ENCODE measurements around the gene NKX2-1. TPM values are rescaled to one million over a fixed set of nuclear protein-coding genes. Genes with fewer than 3 reads are reported as not detected.

Gene NKX2-1
- total and polyA plus RNA-seq, 2 donors (not counting 3 experiments of a cell fraction or from before 2014, with no cell fraction given) = not detected

DNA sequence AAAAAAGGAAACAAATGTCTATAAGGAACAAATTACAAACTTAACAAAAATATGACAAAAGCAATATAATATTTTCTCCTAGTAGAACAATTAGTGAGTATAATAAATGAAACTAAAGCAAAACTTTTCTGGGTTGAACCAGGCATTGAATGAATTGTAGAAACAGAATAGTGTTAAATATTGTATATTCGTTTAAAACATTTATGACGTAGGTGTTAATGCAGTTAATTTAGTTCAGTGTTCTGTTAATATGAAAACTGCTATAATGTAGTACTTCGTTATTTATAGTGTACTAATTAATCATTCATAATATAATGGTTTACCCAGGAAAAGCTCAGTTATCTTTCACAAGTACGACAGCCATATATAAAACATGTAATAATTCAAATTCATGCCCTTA lies 23.7 kb downstream of the NKX2-1 start:
- no peak overlapping the region for H2AFZ ChIP-seq (ENCODE audit: low read depth, low read length)
- no peak overlapping the region for H3K4me2 ChIP-seq (ENCODE audit: insufficient read depth, low read length)
- H4K20me1 ChIP-seq (replicated peaks; ENCODE audit: control insufficient read depth, extremely low read depth, insufficient read depth, low read length) = no peaks in the 10 kb centered on the region
- no peak for TF ChIP-seq JUN (IDR thresholded peaks at IDR 0.05; ENCODE audit: borderline replicate concordance, insufficient read depth, insufficient read length, low read depth)
- TF ChIP-seq, protein P1, sequence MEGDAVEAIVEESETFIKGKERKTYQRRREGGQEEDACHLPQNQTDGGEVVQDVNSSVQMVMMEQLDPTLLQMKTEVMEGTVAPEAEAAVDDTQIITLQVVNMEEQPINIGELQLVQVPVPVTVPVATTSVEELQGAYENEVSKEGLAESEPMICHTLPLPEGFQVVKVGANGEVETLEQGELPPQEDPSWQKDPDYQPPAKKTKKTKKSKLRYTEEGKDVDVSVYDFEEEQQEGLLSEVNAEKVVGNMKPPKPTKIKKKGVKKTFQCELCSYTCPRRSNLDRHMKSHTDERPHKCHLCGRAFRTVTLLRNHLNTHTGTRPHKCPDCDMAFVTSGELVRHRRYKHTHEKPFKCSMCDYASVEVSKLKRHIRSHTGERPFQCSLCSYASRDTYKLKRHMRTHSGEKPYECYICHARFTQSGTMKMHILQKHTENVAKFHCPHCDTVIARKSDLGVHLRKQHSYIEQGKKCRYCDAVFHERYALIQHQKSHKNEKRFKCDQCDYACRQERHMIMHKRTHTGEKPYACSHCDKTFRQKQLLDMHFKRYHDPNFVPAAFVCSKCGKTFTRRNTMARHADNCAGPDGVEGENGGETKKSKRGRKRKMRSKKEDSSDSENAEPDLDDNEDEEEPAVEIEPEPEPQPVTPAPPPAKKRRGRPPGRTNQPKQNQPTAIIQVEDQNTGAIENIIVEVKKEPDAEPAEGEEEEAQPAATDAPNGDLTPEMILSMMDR (IDR thresholded peaks at IDR 0.05; ENCODE audit: extremely low read depth in 1 of 2, insufficient read depth in 1 of 2, low read depth in 1 of 2, low read length in 2 of 2) = no peak
- TF ChIP-seq FOS (IDR thresholded peaks at IDR 0.05; ENCODE audit: borderline replicate concordance, insufficient read depth, low read length) = no peak
- TF ChIP-seq, protein P2, sequence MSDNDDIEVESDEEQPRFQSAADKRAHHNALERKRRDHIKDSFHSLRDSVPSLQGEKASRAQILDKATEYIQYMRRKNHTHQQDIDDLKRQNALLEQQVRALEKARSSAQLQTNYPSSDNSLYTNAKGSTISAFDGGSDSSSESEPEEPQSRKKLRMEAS (IDR thresholded peaks at IDR 0.05; ENCODE audit: insufficient read depth, insufficient read length) = no peak
- TF ChIP-seq POLR2AphosphoS5 (IDR thresholded peaks at IDR 0.05; ENCODE audit: insufficient read depth, low read depth, low read length) = no peak
- TF ChIP-seq MYC (IDR thresholded peaks at IDR 0.05; ENCODE audit: low read depth, low read length) = no peak
- no peaks in the 10 kb centered on the region for H3K4me1 ChIP-seq (ENCODE audit: control insufficient read depth, extremely low read depth, insufficient read depth, low read length)
- H3K79me2 ChIP-seq (ENCODE audit: control insufficient read depth, insufficient read depth, low read length) = no peaks in the 10 kb centered on the region
- peaks cover 16 to 69% of the 10 kb centered on the region in 2 experiments for H3K27me3 ChIP-seq (ENCODE audit: control insufficient read depth in 2 of 2, insufficient read depth in 2 of 2, low read length in 2 of 2)
- intact Hi-C loops (cut with micrococcal nuclease) = no loop called here
- POLR2A ChIA-PET = no interaction called here
- no peak for FAIRE-seq
- dilution Hi-C loops (cut with MboI; ENCODE audit: extremely low pct_ligation_motif_present, low sequenced_read_pairs) = no loop called here
- BruUV-seq (replicated peaks) = no TSS peak
- CTCF ChIA-PET = no interaction called here
- H3K9me3 ChIP-seq (replicated peaks; ENCODE audit: control insufficient read depth, insufficient read depth, low read length) = no peaks in the 10 kb centered on the region
- H3K9ac ChIP-seq (replicated peaks; ENCODE audit: extremely low read depth, insufficient read depth, low read length) = no peak overlapping the region
- DNase-seq (ENCODE audit: low read depth, low spot score) = no peak
- H3K27ac ChIP-seq (ENCODE audit: insufficient read depth, low read depth, low read length) = no peak overlapping the region
- H3K9me1 ChIP-seq (replicated peaks; ENCODE audit: control insufficient read depth, extremely low read depth, insufficient read depth, low read length) = no peaks in the 10 kb centered on the region
- H3K4me3 ChIP-seq (replicated peaks in 1 of 3; ENCODE audit: insufficient read depth in 1 of 3, low read depth in 1 of 3, low read length in 3 of 3) = no peak overlapping the region
- H3K36me3 ChIP-seq (ENCODE audit: control insufficient read depth in 2 of 2, extremely low read depth in 1 of 2, insufficient read depth in 2 of 2, low read length in 2 of 2) = no peaks in the 10 kb centered on the region

DNA sequence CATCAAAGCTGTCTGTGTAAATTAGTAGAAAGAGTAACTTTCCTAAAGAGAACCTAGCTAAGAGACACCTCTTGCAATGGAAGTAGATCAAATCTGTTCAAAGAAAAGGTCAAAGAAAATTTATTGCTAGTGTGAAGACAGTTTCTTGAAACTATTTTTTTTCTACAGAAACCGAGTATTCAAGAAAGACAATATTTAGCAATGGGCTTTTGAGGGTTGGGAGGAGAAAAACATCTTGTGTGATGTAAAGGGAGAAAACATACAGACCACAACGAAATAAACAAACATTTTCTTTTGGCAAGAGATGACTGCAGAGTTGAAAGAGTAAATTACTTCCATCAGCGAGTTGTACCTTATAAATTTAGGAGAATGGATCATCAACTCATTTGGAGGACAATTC lies 24.4 kb downstream of the NKX2-1 start:
- CTCF ChIA-PET = no interaction called here
- no peak overlapping the region for H3K9ac ChIP-seq (replicated peaks; ENCODE audit: extremely low read depth, insufficient read depth, low read length)
- FAIRE-seq (no peak), DNase-seq (ENCODE audit: low read depth, low spot score) (no peak)
- no peaks in the 10 kb centered on the region for H3K79me2 ChIP-seq (ENCODE audit: control insufficient read depth, insufficient read depth, low read length)
- no peaks in the 10 kb centered on the region for H3K36me3 ChIP-seq (ENCODE audit: control insufficient read depth in 2 of 2, extremely low read depth in 1 of 2, insufficient read depth in 2 of 2, low read length in 2 of 2)
- no peak overlapping the region for H2AFZ ChIP-seq (ENCODE audit: low read depth, low read length)
- no peaks in the 10 kb centered on the region for H3K9me3 ChIP-seq (replicated peaks; ENCODE audit: control insufficient read depth, insufficient read depth, low read length)
- dilution Hi-C loops (cut with MboI; ENCODE audit: extremely low pct_ligation_motif_present, low sequenced_read_pairs) (no loop called here), intact Hi-C loops (cut with micrococcal nuclease) (no loop called here)
- no peak overlapping the region for H3K27ac ChIP-seq (ENCODE audit: insufficient read depth, low read depth, low read length)
- no TSS peak for BruUV-seq (replicated peaks)
- no peaks in the 10 kb centered on the region for H3K9me1 ChIP-seq (replicated peaks; ENCODE audit: control insufficient read depth, extremely low read depth, insufficient read depth, low read length)
- peaks cover 16 to 65% of the 10 kb centered on the region in 2 experiments for H3K27me3 ChIP-seq (ENCODE audit: control insufficient read depth in 2 of 2, insufficient read depth in 2 of 2, low read length in 2 of 2)
- no peak overlapping the region for H3K4me2 ChIP-seq (ENCODE audit: insufficient read depth, low read length)
- H3K4me3 ChIP-seq (replicated peaks in 1 of 3; ENCODE audit: insufficient read depth in 1 of 3, low read depth in 1 of 3, low read length in 3 of 3) = no peak overlapping the region
- no peaks in the 10 kb centered on the region for H4K20me1 ChIP-seq (replicated peaks; ENCODE audit: control insufficient read depth, extremely low read depth, insufficient read depth, low read length)
- TF ChIP-seq MYC (IDR thresholded peaks at IDR 0.05; ENCODE audit: low read depth, low read length) (no peak), FOS (IDR thresholded peaks at IDR 0.05; ENCODE audit: borderline replicate concordance, insufficient read depth, low read length) (no peak), JUN (IDR thresholded peaks at IDR 0.05; ENCODE audit: borderline replicate concordance, insufficient read depth, insufficient read length, low read depth) (no peak), GATA2 (IDR thresholded peaks at IDR 0.05; ENCODE audit: insufficient read depth, insufficient read length, low read depth, low read length) (no peak), POLR2AphosphoS5 (IDR thresholded peaks at IDR 0.05; ENCODE audit: insufficient read depth, low read depth, low read length) (no peak), POLR2A (IDR thresholded peaks at IDR 0.05; ENCODE audit: low read depth, low read length) (no peak), EZH2 (IDR thresholded peaks at IDR 0.05; ENCODE audit: borderline replicate concordance, low read depth, low read length, severe bottlenecking) (no peak)
- TF ChIP-seq, protein P2 (IDR thresholded peaks at IDR 0.05; ENCODE audit: insufficient read depth, insufficient read length) = no peak
- TF ChIP-seq, protein P1 (IDR thresholded peaks at IDR 0.05; ENCODE audit: extremely low read depth in 1 of 2, insufficient read depth in 1 of 2, low read depth in 1 of 2, low read length in 2 of 2) = no peak
- POLR2A ChIA-PET = no interaction called here
- H3K4me1 ChIP-seq (ENCODE audit: control insufficient read depth, extremely low read depth, insufficient read depth, low read length) = no peaks in the 10 kb centered on the region
